Ovary (tissue), 3 donors: ENCODE measurements around the gene FLVCR2.

Source experiments
- CTCF ChIP-seq, 3 donors: fragments of 450-650 bp in 2 of 3; fragments of 200-600 bp in 1 of 3; IDR thresholded peaks; one replicate each; pipeline versions ENCODE4 v1.5.1 to v1.8.0; 2016 to 2022; ENCODE audit warnings: antibody characterized with exemption in 3 of 3, mild to moderate bottlenecking in 1 of 3
- POLR2A ChIP-seq: fragments of 450-650 bp; IDR thresholded peaks from one replicate; pipeline ENCODE4 v1.6.1; 2017; ENCODE audit warnings: antibody characterized with exemption, mild to moderate bottlenecking, moderate library complexity
- donor health status: DM: no; HTN: no; CAD: no.

DNA sequence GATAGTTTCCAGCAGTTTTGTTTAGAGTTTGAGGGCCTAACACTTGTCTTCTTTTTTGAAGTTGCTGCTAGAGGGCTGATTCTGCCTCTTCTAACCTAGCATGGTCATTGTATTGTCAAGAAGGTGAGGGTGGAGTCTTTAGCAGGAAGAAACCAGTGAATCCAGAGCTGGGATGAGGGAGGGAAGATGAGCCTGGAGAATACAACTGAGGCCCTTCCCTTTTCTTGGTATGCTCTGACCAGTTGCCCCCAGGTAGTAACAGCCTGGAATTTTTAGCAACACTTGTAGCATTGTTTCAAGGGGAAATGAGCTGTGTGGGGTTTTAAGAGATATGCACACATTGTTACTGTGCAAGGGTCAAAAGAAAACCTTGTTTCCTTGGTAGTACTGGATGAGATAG is 9.0 kb downstream of the FLVCR2 start:
- TF ChIP-seq POLR2A (no peak), CTCF (IDR thresholded peaks at IDR 0.05) (no peak)
